Bone marrow (tissue), 2 donors: Measurements from ENCODE around the gene FNDC3A.
"Not testable (repeated sequence)": the region's sequence is repeated elsewhere in the genome, so short reads cannot be mapped to it uniquely, and the experiment has no call there.

Experiments used
- DNase-seq, 2 donors: peaks; one replicate each; lab custom pipeline; 2025; lab: John Stamatoyannopoulos, UW

FNDC3A gene

GRCh38 chr13:49146950-49147355 lies 171.2 kb downstream of the FNDC3A start:
- peak in 1 of 2 donors; percentile 55 for DNase-seq

- no peak for DNase-seq
Measured at GRCh38 chr13:49148405-49148804, 172.7 kb downstream of the FNDC3A start.

- not testable (repeated sequence) for DNase-seq
Measured at GRCh38 chr13:49157955-49158584, 182.4 kb downstream of the FNDC3A start.

- DNase-seq, result not testable (repeated sequence)
Measured at GRCh38 chr13:49163162-49163561, 187.4 kb downstream of the FNDC3A start.

GRCh38 chr13:49164712-49165111 lies 189.0 kb downstream of the FNDC3A start:
- no peak for DNase-seq

- DNase-seq, result no peak
Measured at GRCh38 chr13:49165798-49166752, 190.4 kb downstream of the FNDC3A start.

GRCh38 chr13:49171359-49171758 lies 195.6 kb downstream of the FNDC3A start:
- DNase-seq, result no peak

- no peak for DNase-seq
Measured at GRCh38 chr13:49183672-49184325, 208.1 kb downstream of the FNDC3A start.

- no peak for DNase-seq
Measured at GRCh38 chr13:49184621-49185020, 208.9 kb downstream of the FNDC3A start.

- DNase-seq, result no peak
Measured at GRCh38 chr13:49185264-49185663, 209.6 kb downstream of the FNDC3A start.

- DNase-seq, result no peak
Measured at GRCh38 chr13:49190901-49191300, 215.2 kb downstream of the FNDC3A start.

- DNase-seq, result no peak
Measured at GRCh38 chr13:49206641-49207040, 230.9 kb downstream of the FNDC3A start.

- DNase-seq, result no peak
Measured at GRCh38 chr13:49208619-49209018, 232.9 kb downstream of the FNDC3A start.

- no peak for DNase-seq
Measured at GRCh38 chr13:49210114-49210513, 234.4 kb downstream of the FNDC3A start.

- no peak for DNase-seq
Measured at GRCh38 chr13:49210669-49211068, 235.0 kb downstream of the FNDC3A start.

- DNase-seq, result no peak
Measured at GRCh38 chr13:49213539-49213938, 237.8 kb downstream of the FNDC3A start.

GRCh38 chr13:49213997-49214916 lies 238.5 kb downstream of the FNDC3A start:
- no peak for DNase-seq

- peak; percentile 23 to 85 for DNase-seq
Measured at GRCh38 chr13:49214917-49215376, 239.2 kb downstream of the FNDC3A start.

GRCh38 chr13:49216334-49216733 lies 240.6 kb downstream of the FNDC3A start:
- DNase-seq, result no peak

GRCh38 chr13:49217962-49218492 lies 242.3 kb downstream of the FNDC3A start:
- DNase-seq, result no peak

- DNase-seq, result no peak
Measured at GRCh38 chr13:49218493-49219051, 242.9 kb downstream of the FNDC3A start.
